ENCODE measurements around the gene C6orf15.

DNA sequence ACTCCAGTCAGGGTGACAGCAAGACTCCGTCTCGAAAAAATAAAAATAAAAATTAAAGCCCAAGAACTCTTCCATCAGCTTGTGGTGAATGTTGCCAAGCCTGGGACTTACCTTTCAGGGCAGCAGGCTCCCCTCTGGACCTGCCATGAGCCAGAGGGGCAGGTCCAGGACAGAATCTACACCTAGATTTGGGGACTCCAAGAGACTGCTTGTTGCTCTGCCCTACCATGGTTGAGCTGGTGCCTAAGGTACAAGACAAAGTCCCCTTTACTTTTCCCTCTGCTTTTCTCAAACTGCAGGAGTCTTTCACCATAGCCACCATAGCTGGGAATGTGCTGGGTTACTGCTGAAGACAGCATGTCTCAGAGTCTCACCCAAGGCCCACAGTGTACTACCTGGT lies 9.2 kb downstream of the C6orf15 start:
- TF ChIP-seq, protein P1, sequence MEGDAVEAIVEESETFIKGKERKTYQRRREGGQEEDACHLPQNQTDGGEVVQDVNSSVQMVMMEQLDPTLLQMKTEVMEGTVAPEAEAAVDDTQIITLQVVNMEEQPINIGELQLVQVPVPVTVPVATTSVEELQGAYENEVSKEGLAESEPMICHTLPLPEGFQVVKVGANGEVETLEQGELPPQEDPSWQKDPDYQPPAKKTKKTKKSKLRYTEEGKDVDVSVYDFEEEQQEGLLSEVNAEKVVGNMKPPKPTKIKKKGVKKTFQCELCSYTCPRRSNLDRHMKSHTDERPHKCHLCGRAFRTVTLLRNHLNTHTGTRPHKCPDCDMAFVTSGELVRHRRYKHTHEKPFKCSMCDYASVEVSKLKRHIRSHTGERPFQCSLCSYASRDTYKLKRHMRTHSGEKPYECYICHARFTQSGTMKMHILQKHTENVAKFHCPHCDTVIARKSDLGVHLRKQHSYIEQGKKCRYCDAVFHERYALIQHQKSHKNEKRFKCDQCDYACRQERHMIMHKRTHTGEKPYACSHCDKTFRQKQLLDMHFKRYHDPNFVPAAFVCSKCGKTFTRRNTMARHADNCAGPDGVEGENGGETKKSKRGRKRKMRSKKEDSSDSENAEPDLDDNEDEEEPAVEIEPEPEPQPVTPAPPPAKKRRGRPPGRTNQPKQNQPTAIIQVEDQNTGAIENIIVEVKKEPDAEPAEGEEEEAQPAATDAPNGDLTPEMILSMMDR (IDR thresholded peaks at IDR 0.05) = no peak
- TF ChIP-seq POLR2A (IDR thresholded peaks at IDR 0.05) = no peak

All from prostate gland (tissue), 2 donors.